K562 (cell line): ENCODE measurements around the gene DEDD2. TPM values are rescaled to one million over a fixed set of nuclear protein-coding genes. Genes with fewer than 3 reads are reported as not detected.
A peak's percentile ranks its signal among the peaks of the same experiment; 100 is the strongest.

ENCODE experiments used
- CHCHD3 ChIP-seq: fragments of 250-450 bp; sonication (Bioruptor Pico); IDR thresholded peaks from 2 replicates; pipeline ENCODE4 v2.1.2; 2022; ENCODE audit warnings: mild to moderate bottlenecking
- E2F3 ChIP-seq: fragments of 250-450 bp; sonication (Bioruptor Pico); IDR thresholded peaks from 2 replicates; pipeline ENCODE4 v1.4.0; 2020; ENCODE audit warnings: mild to moderate bottlenecking
- E2F6 ChIP-seq, 2 experiments: IDR thresholded peaks; 2 replicates each; pipeline ENCODE4 v1.6.1; 2011; ENCODE audit warnings: borderline replicate concordance in 1 of 2, control low read depth in 1 of 2, low read depth in 1 of 2, low read length in 1 of 2, mild to moderate bottlenecking in 1 of 2, mixed read lengths in 1 of 2, moderate library complexity in 1 of 2; ENCODE audit not compliant: insufficient read depth in 1 of 2, insufficient read length in 1 of 2, poor library complexity in 1 of 2, severe bottlenecking in 1 of 2; ENCODE audit errors: extremely low read depth in 1 of 2
- GABPB2 ChIP-seq: fragments of 250-450 bp; sonication (Bioruptor Pico); conservative IDR thresholded peaks from 2 replicates; pipeline ENCODE4 v1.5.1; 2021; ENCODE audit warnings: mild to moderate bottlenecking
- HDAC3 ChIP-seq: fragments of 450-650 bp; IDR thresholded peaks from 2 replicates; pipeline ENCODE4 v1.6.1; 2018; ENCODE audit warnings: borderline replicate concordance, mild to moderate bottlenecking, moderate library complexity; ENCODE audit not compliant: partially characterized antibody
- ILF3 ChIP-seq: fragments of 450-650 bp; IDR thresholded peaks from 2 replicates; pipeline ENCODE4 v1.6.1; 2018; ENCODE audit warnings: antibody characterized with exemption, mild to moderate bottlenecking, moderate library complexity, borderline replicate concordance
- NR4A1 ChIP-seq, 2 experiments: fragments of 250-450 bp in 1 of 2; fragments of 450-650 bp in 1 of 2; sonication (Bioruptor Pico) in 1 of 2; IDR thresholded peaks; 2 replicates each; pipeline versions ENCODE4 v1.4.0 to v1.6.1; 2016 to 2020; ENCODE audit warnings: mild to moderate bottlenecking in 2 of 2, missing compliant biosample characterization in 1 of 2, missing genetic modification characterization in 1 of 2, moderate library complexity in 1 of 2
- PRPF4 ChIP-seq: fragments of 200-400 bp; formaldehyde crosslinking; IDR thresholded peaks from one replicate; pipeline ENCODE4 v1.6.1; 2017; ENCODE audit warnings: low read length, low read depth, mild to moderate bottlenecking; ENCODE audit not compliant: insufficient read depth, poor library complexity, severe bottlenecking
- RBM39 ChIP-seq: fragments of 200-400 bp; formaldehyde crosslinking; optimal IDR thresholded peaks from 2 replicates; pipeline ENCODE3; 2018; ENCODE audit warnings: low read depth, low read length
- SAFB ChIP-seq: fragments of 200-400 bp; formaldehyde crosslinking; IDR thresholded peaks from 2 replicates; pipeline ENCODE4 v1.6.1; 2017; ENCODE audit warnings: low read depth, low read length, borderline replicate concordance
- SETDB1 ChIP-seq: IDR thresholded peaks from one replicate; pipeline ENCODE4 v1.6.1; 2012; ENCODE audit warnings: low read length, control low read depth, inconsistent platforms
- SMARCB1 ChIP-seq: IDR thresholded peaks from 2 replicates; pipeline ENCODE4 v1.6.1; 2011; ENCODE audit warnings: improper control_type of control experiment, low read depth; ENCODE audit not compliant: insufficient read length
- SP2 ChIP-seq: IDR thresholded peaks from 2 replicates; pipeline ENCODE4 v1.6.1; 2011; ENCODE audit warnings: mild to moderate bottlenecking, low read depth, low read length, moderate library complexity; ENCODE audit not compliant: poor library complexity, severe bottlenecking; ENCODE audit errors: extremely low read depth
- STAT5A ChIP-seq: IDR thresholded peaks from 2 replicates; pipeline ENCODE4 v1.6.1; 2012; ENCODE audit warnings: low read length, inconsistent platforms, borderline replicate concordance
- UBTF ChIP-seq, 2 experiments: IDR thresholded peaks; 2 replicates each; pipeline ENCODE4 v1.6.1; 2012; ENCODE audit warnings: improper control_type of control experiment in 2 of 2, low read depth in 2 of 2, low read length in 2 of 2, borderline replicate concordance in 1 of 2
- polyA plus RNA-seq, 8 experiments: library from polyadenylated mRNA; depleted of rRNA in 4 of 8; stranded (reverse) in 5 of 8; unstranded in 3 of 8; fragments of >200 nt; fragmentation: Nextera tagmentation in 2 of 8; fragmentation: Illumina TruSeq in 1 of 8; extraction: Ambion mirVana in 2 of 8; extraction: Trizol in 1 of 8; gene quantifications; 2 replicates each; pipeline versions ENCODE4 v1.2.1 to v1.2.3, GENCODE V29; 2011 to 2014; ENCODE audit warnings: inconsistent platforms in 1 of 8, missing spikeins in 1 of 8
- total RNA-seq, 7 experiments: library from RNA; depleted of rRNA in 6 of 7; stranded (reverse); fragments of >200 nt in 6 of 7; fragmentation: Illumina TruSeq in 2 of 7; extraction: Trizol in 2 of 7; gene quantifications; 2 replicates each; pipeline versions ENCODE4 v1.2.1 to v1.2.3, GENCODE V29; 2011 to 2021; ENCODE audit warnings: low replicate concordance in 1 of 7
- TF ChIP-seq, protein P1 (sequence below), 2 experiments: fragments of 250-450 bp in 1 of 2; fragments of 450-650 bp in 1 of 2; sonication (Bioruptor Pico) in 1 of 2; IDR thresholded peaks; 2 replicates each; pipeline versions ENCODE4 v1.6.1 to v1.8.0; 2016 to 2021; ENCODE audit warnings: mild to moderate bottlenecking in 2 of 2, moderate library complexity in 2 of 2, missing compliant biosample characterization in 1 of 2, missing genetic modification characterization in 1 of 2
- TF ChIP-seq, protein P2 (sequence below): sonication (generic); formaldehyde crosslinking; IDR thresholded peaks from 2 replicates; pipeline ENCODE4 v1.8.1; 2022; ENCODE audit warnings: missing genetic modification reagents
- TF ChIP-seq, protein P3 (sequence below): fragments of 450-650 bp; IDR thresholded peaks from 2 replicates; pipeline ENCODE4 v1.6.1; 2016; ENCODE audit warnings: antibody characterized with exemption

DEDD2 gene
- total and polyA plus RNA-seq, 9 of the 15 experiments (the other 6 are each of a cell fraction or from before 2014, with no cell fraction given), result 4.3 to 43.0 (median 29.2) TPM

DNA sequence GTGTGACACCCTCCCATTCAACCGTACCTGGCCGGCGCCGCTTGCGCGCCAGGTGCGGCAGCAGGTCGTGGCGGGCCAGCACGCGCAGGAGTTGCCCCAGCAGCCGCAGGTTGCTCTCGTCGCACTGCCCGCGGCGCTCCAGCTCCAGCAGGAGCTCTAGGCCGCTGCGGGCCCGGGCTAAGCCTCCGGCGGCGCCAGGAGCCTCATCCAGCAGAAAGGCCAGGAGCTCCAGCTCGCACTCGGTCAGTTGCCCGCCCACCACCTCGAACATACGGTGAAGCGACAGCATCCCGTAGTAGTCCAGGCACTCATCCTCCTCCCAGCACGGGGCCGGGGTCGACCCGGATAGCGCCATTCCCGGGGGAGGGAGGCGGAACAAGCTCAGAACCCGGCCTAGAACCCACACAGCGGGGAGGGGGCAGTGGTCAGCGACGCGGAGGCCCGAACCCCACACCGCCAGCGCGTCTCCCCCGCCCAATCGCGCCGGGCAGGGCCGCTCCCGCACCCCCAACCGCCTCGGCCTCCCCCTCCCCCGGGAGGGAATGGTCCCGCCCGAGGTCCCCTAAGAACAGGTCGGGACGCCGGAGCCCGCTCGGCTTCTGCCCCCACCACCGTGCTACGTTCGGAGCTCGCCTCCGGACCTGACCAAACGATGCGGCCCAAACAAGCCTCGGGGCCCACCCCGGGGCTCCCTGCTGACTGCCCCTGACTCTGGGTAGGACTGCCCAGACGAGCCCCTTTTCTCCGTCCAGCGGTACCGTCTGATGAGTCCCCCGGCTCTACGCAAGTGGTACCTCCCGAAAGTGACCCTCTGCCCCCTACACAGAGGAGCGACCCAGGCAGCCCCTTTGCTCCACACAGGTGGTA, 591 bp downstream of the DEDD2 start (continued):
- TF ChIP-seq GABPB2 (no peak), SMARCB1 (no peak), SP2 (no peak), E2F6 (IDR thresholded peaks at IDR 0.05; ENCODE audit: borderline replicate concordance in 1 of 2, extremely low read depth in 1 of 2, insufficient read depth in 1 of 2, insufficient read length in 1 of 2, low read depth in 1 of 2, low read length in 1 of 2, poor library complexity in 1 of 2, severe bottlenecking in 1 of 2) (peak in 1 of 2 experiments; percentile 50), SETDB1 (no peak), NR4A1 (CRISPR knock-in tag; IDR thresholded peaks at IDR 0.05) (no peak), NR4A1 (tag; IDR thresholded peaks at IDR 0.05) (no peak), CHCHD3 (no peak), PRPF4 (no peak), UBTF (IDR thresholded peaks at IDR 0.05; ENCODE audit: borderline replicate concordance in 1 of 2, low read depth in 2 of 2, low read length in 2 of 2) (no peak), HDAC3 (no peak), SAFB (no peak), E2F3 (CRISPR knock-in tag) (no peak), STAT5A (no peak), ILF3 (no peak), RBM39 (no peak)
- TF ChIP-seq, protein P1, sequence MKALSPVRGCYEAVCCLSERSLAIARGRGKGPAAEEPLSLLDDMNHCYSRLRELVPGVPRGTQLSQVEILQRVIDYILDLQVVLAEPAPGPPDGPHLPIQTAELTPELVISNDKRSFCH (CRISPR knock-in tag; IDR thresholded peaks at IDR 0.05), result no peak
- TF ChIP-seq, protein P1 (tag; IDR thresholded peaks at IDR 0.05), result no peak
- TF ChIP-seq, protein P2, sequence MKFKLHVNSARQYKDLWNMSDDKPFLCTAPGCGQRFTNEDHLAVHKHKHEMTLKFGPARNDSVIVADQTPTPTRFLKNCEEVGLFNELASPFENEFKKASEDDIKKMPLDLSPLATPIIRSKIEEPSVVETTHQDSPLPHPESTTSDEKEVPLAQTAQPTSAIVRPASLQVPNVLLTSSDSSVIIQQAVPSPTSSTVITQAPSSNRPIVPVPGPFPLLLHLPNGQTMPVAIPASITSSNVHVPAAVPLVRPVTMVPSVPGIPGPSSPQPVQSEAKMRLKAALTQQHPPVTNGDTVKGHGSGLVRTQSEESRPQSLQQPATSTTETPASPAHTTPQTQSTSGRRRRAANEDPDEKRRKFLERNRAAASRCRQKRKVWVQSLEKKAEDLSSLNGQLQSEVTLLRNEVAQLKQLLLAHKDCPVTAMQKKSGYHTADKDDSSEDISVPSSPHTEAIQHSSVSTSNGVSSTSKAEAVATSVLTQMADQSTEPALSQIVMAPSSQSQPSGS (CRISPR knock-in tag), result no peak
- TF ChIP-seq, protein P3, sequence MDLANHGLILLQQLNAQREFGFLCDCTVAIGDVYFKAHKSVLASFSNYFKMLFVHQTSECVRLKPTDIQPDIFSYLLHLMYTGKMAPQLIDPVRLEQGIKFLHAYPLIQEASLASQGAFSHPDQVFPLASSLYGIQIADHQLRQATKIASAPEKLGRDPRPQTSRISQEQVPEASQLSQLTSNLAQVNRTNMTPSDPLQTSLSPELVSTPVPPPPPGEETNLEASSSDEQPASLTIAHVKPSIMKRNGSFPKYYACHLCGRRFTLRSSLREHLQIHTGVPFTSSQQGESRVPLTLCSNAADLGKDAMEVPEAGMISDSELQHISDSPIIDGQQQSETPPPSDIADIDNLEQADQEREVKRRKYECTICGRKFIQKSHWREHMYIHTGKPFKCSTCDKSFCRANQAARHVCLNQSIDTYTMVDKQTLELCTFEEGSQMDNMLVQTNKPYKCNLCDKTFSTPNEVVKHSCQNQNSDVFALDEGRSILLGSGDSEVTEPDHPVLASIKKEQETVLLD, result no peak
